ENCODE results near the gene CALN1. TPM values are rescaled to one million over a fixed set of nuclear protein-coding genes. Genes with fewer than 3 reads are reported as not detected.
"Not testable (repeated sequence)": the region's sequence is repeated elsewhere in the genome, so short reads cannot be mapped to it uniquely, and the experiment has no call there.

CALN1 gene
- not detected in 2 replicates for total RNA-seq

GRCh38 chr7:72412121-72412618, at the start of gene CALN1:
CALN1 (minus strand) TSS chr7:72412338.
- not testable (repeated sequence) for FAIRE-seq; H3K4me3 ChIP-seq (ENCODE audit: low read depth, low read length); H3K36me3 ChIP-seq (ENCODE audit: control insufficient read depth, insufficient read depth, low read length); H3K27me3 ChIP-seq (ENCODE audit: control insufficient read depth, insufficient read depth, low read length); DNase-seq (ENCODE audit: low read depth)

GRCh38 chr7:72453471-72453870, 41.3 kb upstream of the CALN1 start:
- Histone ChIP-seq H3K27me3 (ENCODE audit: control insufficient read depth, insufficient read depth, low read length) (no peaks in the 10 kb centered on the region), H3K36me3 (ENCODE audit: control insufficient read depth, insufficient read depth, low read length) (no peaks in the 10 kb centered on the region), H3K4me3 (ENCODE audit: low read depth, low read length) (no peak overlapping the region)
- DNase-seq (ENCODE audit: low read depth) = no peak
- TF ChIP-seq CTCF (IDR thresholded peaks at IDR 0.05; ENCODE audit: insufficient read depth, low read length, severe bottlenecking) = no peak
- no peak for FAIRE-seq

DNA sequence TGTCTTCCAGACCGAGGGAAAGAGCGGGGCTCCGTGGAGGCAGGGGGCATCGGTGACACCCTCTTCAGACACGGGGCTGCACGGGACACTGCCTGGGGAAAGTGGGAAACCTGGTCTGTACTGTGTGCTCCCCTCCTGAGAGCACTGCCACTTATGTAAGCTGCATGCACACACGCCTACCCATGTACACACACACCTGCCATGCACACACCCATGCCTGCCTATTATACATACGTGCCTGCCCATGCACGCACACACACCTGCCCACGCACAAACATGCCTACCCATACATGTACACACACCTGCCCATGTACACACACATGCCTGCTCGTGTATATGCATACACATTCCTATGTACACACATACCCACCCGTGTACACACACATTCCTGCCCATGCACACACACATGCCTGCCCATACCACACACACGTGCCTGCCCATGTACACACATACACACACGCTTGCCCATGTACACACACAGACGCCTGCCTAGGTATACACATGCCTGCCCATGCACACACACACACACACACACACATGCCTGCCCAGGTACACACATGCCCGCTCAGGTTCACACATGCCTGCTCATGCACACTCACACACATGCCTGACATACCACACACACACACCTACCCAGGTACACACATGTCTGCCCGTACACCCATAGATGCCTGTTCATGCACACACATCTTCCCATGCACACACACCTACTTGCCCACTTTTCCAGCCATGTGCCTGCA, 35.5 kb upstream of the CALN1 start:
- Histone ChIP-seq H3K36me3 (ENCODE audit: control insufficient read depth, insufficient read depth, low read length) (no peaks in the 10 kb centered on the region), H3K27me3 (ENCODE audit: control insufficient read depth, insufficient read depth, low read length) (no peaks in the 10 kb centered on the region), H3K4me3 (ENCODE audit: low read depth, low read length) (no peak overlapping the region)
- no peak for TF ChIP-seq CTCF (IDR thresholded peaks at IDR 0.05; ENCODE audit: insufficient read depth, low read length, severe bottlenecking)
- DNase-seq (ENCODE audit: low read depth) = no peak
- FAIRE-seq = peak; percentile 86

DNA sequence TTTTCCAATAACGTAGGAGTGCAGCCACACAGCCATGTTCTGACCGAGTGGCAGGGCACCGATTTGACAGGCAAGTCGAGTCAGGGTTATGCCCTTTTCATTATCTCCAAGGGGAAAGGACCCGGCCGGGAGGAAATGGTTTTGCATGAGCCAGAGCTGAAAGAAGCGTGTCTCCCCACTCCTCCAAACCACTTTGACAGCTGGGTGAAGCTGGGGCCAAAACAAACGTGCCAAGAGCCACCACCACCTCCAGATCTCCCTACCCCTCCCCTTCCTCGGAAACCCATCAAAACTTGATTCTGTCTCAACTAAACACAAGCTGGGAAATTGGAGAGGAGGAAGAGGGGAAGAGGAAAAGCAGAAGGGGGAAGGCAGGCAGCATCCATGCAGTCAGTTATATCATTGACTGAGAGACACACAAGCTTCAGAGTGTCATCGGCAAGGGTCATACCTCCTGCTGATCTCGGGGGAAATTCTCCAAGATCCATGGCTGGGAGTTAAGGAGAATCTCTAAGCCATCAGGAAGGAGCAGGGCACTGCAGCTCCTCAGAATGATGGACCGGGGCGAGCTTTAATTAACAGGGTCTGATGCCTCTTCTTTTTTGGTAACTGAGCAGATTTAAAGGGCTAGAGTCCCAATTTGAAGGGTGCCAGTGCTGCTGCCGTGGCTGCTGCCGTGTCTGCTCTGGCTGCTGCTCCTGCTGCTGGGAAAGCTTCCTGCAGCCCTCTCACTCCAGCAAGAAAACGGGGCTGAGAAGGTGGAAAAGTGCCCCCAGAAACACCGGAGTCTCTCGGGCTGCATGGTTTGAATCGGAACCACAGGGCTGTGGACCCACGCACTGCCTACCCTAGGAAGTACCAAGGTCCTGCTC, 34.7 kb upstream of the CALN1 start:
- TF ChIP-seq CTCF (IDR thresholded peaks at IDR 0.05; ENCODE audit: insufficient read depth, low read length, severe bottlenecking) = no peak
- no peak for FAIRE-seq
- no peaks in the 10 kb centered on the region for H3K27me3 ChIP-seq (ENCODE audit: control insufficient read depth, insufficient read depth, low read length)

DNA sequence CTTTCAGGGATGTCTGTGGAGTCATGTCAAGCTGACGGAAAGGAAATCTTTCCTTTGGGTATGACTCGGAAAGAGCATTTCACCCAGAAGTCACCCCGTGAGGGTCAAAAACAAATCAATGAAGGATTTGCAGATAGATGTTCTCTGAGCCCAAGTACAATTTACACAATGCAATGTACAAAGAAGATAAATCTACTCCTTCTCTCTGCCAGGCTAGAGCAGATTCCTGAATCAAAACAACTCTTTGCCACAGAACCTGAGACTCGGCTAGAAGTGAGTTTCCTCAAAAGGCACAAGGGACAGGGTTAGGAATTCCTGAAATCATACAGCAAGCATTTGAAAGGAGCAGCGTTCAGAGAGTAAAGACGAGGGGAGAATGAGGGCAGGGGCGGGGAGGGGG, 34.0 kb upstream of the CALN1 start:
- Histone ChIP-seq H3K4me3 (ENCODE audit: low read depth, low read length) (no peak overlapping the region), H3K36me3 (ENCODE audit: control insufficient read depth, insufficient read depth, low read length) (no peaks in the 10 kb centered on the region), H3K27me3 (ENCODE audit: control insufficient read depth, insufficient read depth, low read length) (no peaks in the 10 kb centered on the region)
- DNase-seq (ENCODE audit: low read depth) = no peak
- TF ChIP-seq CTCF (IDR thresholded peaks at IDR 0.05; ENCODE audit: insufficient read depth, low read length, severe bottlenecking) = no peak
- no peak for FAIRE-seq

More for the DNA sequence above, 34.7 kb upstream of the CALN1 start:
- no peak for DNase-seq (ENCODE audit: low read depth)
- Histone ChIP-seq H3K36me3 (ENCODE audit: control insufficient read depth, insufficient read depth, low read length) (no peaks in the 10 kb centered on the region), H3K4me3 (ENCODE audit: low read depth, low read length) (no peak overlapping the region)

GRCh38 chr7:72445580-72445979, 33.4 kb upstream of the CALN1 start:
- DNase-seq (ENCODE audit: low read depth) (no peak), FAIRE-seq (no peak)
- Histone ChIP-seq H3K4me3 (ENCODE audit: low read depth, low read length) (no peak overlapping the region), H3K27me3 (ENCODE audit: control insufficient read depth, insufficient read depth, low read length) (no peaks in the 10 kb centered on the region), H3K36me3 (ENCODE audit: control insufficient read depth, insufficient read depth, low read length) (no peaks in the 10 kb centered on the region)
- TF ChIP-seq CTCF (IDR thresholded peaks at IDR 0.05; ENCODE audit: insufficient read depth, low read length, severe bottlenecking) = no peak
